ENCODE measurements around the gene MYCBPAP.

GRCh38 chr17:50465635-50466034 is 42.6 kb upstream of the MYCBPAP start:
- TF ChIP-seq CTCF (IDR thresholded peaks at IDR 0.05) (no peak), POLR2A (IDR thresholded peaks at IDR 0.05) (no peak)
